Lung (tissue), 12 donors: ENCODE results near the gene ACSM2B. TPM values are rescaled to one million over a fixed set of nuclear protein-coding genes. Genes with fewer than 3 reads are reported as not detected.

Experiments
- ATAC-seq: fragments of 200-7000 bp; cut with Tn5 transposase; one replicate; pipeline ENCODE4 v1.9.1; 2020; ENCODE audit warnings: moderate number of reproducible peaks; ENCODE audit not compliant: insufficient read depth, low FRiP score
- DNase-seq, 3 donors: peaks; one replicate each; pipeline ENCODE4 v3.0.0-alpha.2; 2013 to 2017
- H3K27ac ChIP-seq, 2 donors: one replicate each; pipeline ENCODE4 v1.5.1; 2013; ENCODE audit warnings: mild to moderate bottlenecking in 2 of 2, moderate library complexity in 2 of 2, control low read depth in 1 of 2, inconsistent platforms in 1 of 2, low read depth in 1 of 2, low read length in 1 of 2
- H3K27me3 ChIP-seq, 3 donors: one replicate each; pipeline ENCODE4 v1.5.1; 2013; ENCODE audit warnings: low read length in 2 of 3; ENCODE audit not compliant: control insufficient read depth in 3 of 3, insufficient read depth in 3 of 3
- H3K36me3 ChIP-seq, 4 donors: one replicate each; pipeline ENCODE4 v1.5.1; 2013; ENCODE audit warnings: low read length in 4 of 4, mild to moderate bottlenecking in 1 of 4, moderate library complexity in 1 of 4; ENCODE audit not compliant: control insufficient read depth in 4 of 4, insufficient read depth in 4 of 4
- H3K4me1 ChIP-seq, 5 donors: one replicate each; pipeline ENCODE4 v1.5.1; 2013; ENCODE audit warnings: low read length in 5 of 5, mild to moderate bottlenecking in 2 of 5, moderate library complexity in 1 of 5; ENCODE audit not compliant: control insufficient read depth in 5 of 5, insufficient read depth in 5 of 5
- H3K4me3 ChIP-seq: one replicate; pipeline ENCODE4 v1.5.1; 2013; ENCODE audit warnings: mild to moderate bottlenecking, control low read depth, moderate library complexity
- H3K9ac ChIP-seq, 2 donors: one replicate each; pipeline ENCODE4 v1.5.1; 2013; ENCODE audit warnings: low read length in 2 of 2, control low read depth in 1 of 2; ENCODE audit not compliant: insufficient read depth in 1 of 2
- H3K9me3 ChIP-seq, 4 donors: one replicate each; pipeline ENCODE4 v1.5.1; 2013; ENCODE audit warnings: low read length in 3 of 4, mild to moderate bottlenecking in 1 of 4, moderate library complexity in 1 of 4; ENCODE audit not compliant: control insufficient read depth in 4 of 4, insufficient read depth in 3 of 4
- CTCF ChIP-seq: IDR thresholded peaks from 2 replicates; pipeline ENCODE4 v1.5.1; 2012; ENCODE audit warnings: mild to moderate bottlenecking; ENCODE audit errors: control extremely low read depth, extremely low read depth
- WGBS, 2 donors: extraction: QIAGEN DNeasy Blood & Tissue Kit; methylation state at CpG; one replicate each; pipeline ENCODE4 v1.1.7; 2013; 5-methylcytosine and 5-hydroxymethylcytosine counted together
- polyA plus RNA-seq, 2 donors: library from polyadenylated mRNA; stranded (reverse); fragments of 200-250 nt; gene quantifications; one replicate each; pipeline ENCODE4 v1.2.1, GENCODE V29; 2013
- total RNA-seq, 2 donors: library from RNA; depleted of rRNA in 1 of 2; stranded (reverse); fragments of >200 nt in 1 of 2; gene quantifications; one replicate each; pipeline ENCODE4 v1.2.1, GENCODE V29; 2014 to 2021
- donor health status: control.
- donor health status: control.
- donor health status: Bipolar disorder and iron deficiency.
- donor health status: healthy.
- donor health status: DM: yes; HTN: yes; CAD: no.

The ACSM2B gene
- total and polyA plus RNA-seq, 4 donors = 0.03 to 0.43 (median 0.16) TPM

GRCh38 chr16:20621406-20621805 is 45.2 kb upstream of the ACSM2B start:
- Histone ChIP-seq H3K27me3 (no peaks in the 10 kb centered on the region), H3K36me3 (no peaks in the 10 kb centered on the region), H3K4me1 (peaks cover 0 to 2% (median 0%) of the 10 kb centered on the region in 5 donors), H3K9me3 (no peaks in the 10 kb centered on the region), H3K27ac (no peak overlapping the region), H3K4me3 (no peak overlapping the region), H3K9ac (no peak overlapping the region)
- TF ChIP-seq CTCF = no peak
- 92 to 94% methylated on average over 6 of the region's 6 CpGs for WGBS, 2 donors
- DNase-seq (no peak), ATAC-seq (no peak)

- H3K27me3 ChIP-seq = no peaks in the 10 kb centered on the region
- DNase-seq (no peak), ATAC-seq (no peak)
- H3K27ac ChIP-seq = no peak overlapping the region
- H3K9ac ChIP-seq = no peak overlapping the region
- no peak for TF ChIP-seq CTCF
- H3K4me1 ChIP-seq = peaks cover 0 to 2% (median 0%) of the 10 kb centered on the region in 5 donors
- H3K4me3 ChIP-seq = no peak overlapping the region
- H3K9me3 ChIP-seq = no peaks in the 10 kb centered on the region
- WGBS, 2 donors = 88 to 90% methylated on average over 3 of the region's 3 CpGs
- no peaks in the 10 kb centered on the region for H3K36me3 ChIP-seq
These were observed 44.6 kb upstream of the ACSM2B start for GRCh38 chr16:20620770-20621169.

- no peak for TF ChIP-seq CTCF
- DNase-seq (no peak), ATAC-seq (no peak)
- no peak overlapping the region for H3K9ac ChIP-seq
- H3K27ac ChIP-seq = no peak overlapping the region
- no peaks in the 10 kb centered on the region for H3K9me3 ChIP-seq
- H3K4me3 ChIP-seq = no peak overlapping the region
- WGBS, 2 donors = 77% methylated on average over 2 of the region's 2 CpGs
- no peaks in the 10 kb centered on the region for H3K27me3 ChIP-seq
- no peaks in the 10 kb centered on the region for H3K36me3 ChIP-seq
- peaks cover 0 to 2% (median 0%) of the 10 kb centered on the region in 5 donors for H3K4me1 ChIP-seq
These were observed 43.8 kb upstream of the ACSM2B start for GRCh38 chr16:20620003-20620402.

GRCh38 chr16:20617271-20617670 is 41.1 kb upstream of the ACSM2B start:
- WGBS, 2 donors = 36% methylated on average over 1 of the region's 1 CpG
- Histone ChIP-seq H3K9ac (no peak overlapping the region), H3K4me1 (peaks cover 0 to 6% (median 0%) of the 10 kb centered on the region in 5 donors), H3K27me3 (no peaks in the 10 kb centered on the region), H3K9me3 (no peaks in the 10 kb centered on the region), H3K27ac (no peak overlapping the region), H3K4me3 (no peak overlapping the region), H3K36me3 (no peaks in the 10 kb centered on the region)
- DNase-seq = no peak
- no peak for ATAC-seq
- no peak for TF ChIP-seq CTCF
